ENCODE measurements around the gene EFL1.

EFL1 gene

DNA sequence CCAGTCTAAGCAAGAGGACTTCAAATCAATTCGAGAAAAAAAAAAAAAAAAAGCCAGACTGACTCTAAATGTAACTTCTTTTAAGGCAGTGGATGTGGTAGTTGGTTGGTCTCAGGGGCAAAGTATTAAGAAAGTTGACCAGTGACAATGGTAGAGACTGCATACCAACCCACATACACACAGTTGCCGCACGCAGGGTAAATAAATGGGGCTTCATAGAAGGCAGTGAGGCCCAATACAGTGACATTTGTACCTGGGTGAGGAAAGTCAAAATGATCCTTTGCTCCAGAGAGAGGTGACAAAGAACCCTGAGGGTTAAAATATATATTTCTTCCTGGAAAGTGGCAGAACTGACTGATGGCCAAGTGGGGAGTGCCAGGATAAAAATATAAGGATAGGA, 116.0 kb downstream of the EFL1 start:
- TF ChIP-seq CTCF (IDR thresholded peaks at IDR 0.05; ENCODE audit: low read depth, low read length, missing control alignments), result no peak
- no peak for DNase-seq (ENCODE audit: extremely low read depth, low read depth)
- H3K4me3 ChIP-seq (replicated peaks; ENCODE audit: low read depth, low read length), result no peak overlapping the region

- no peak for DNase-seq (ENCODE audit: extremely low read depth, low read depth)
- no peak overlapping the region for H3K4me3 ChIP-seq (replicated peaks; ENCODE audit: low read depth, low read length)
- no peak for TF ChIP-seq CTCF (IDR thresholded peaks at IDR 0.05; ENCODE audit: low read depth, low read length, missing control alignments)
Measured at GRCh38 chr15:82143390-82144385, 118.8 kb downstream of the EFL1 start.

DNA sequence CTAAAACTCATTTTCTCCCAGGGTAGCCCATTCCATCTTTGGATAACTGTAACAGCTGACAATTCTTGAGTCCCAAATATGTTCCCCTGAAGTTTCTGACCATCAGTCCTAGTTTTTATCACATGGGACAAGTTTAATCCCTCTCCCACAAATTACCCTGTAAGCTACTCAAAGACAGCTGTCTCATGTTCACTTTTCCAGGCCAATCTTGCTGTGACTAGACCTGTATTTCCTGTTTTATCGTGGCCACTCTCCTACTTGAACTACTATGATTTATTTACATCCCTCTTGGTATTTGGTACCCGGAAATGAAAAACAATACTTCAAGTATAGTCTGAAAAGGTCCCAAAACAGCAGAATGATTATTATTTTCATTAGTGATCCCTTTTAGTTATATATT, 121.6 kb downstream of the EFL1 start:
- H3K4me3 ChIP-seq (replicated peaks; ENCODE audit: low read depth, low read length), result no peak overlapping the region
- TF ChIP-seq CTCF (IDR thresholded peaks at IDR 0.05; ENCODE audit: low read depth, low read length, missing control alignments), result no peak
- DNase-seq (ENCODE audit: extremely low read depth, low read depth), result no peak

DNA sequence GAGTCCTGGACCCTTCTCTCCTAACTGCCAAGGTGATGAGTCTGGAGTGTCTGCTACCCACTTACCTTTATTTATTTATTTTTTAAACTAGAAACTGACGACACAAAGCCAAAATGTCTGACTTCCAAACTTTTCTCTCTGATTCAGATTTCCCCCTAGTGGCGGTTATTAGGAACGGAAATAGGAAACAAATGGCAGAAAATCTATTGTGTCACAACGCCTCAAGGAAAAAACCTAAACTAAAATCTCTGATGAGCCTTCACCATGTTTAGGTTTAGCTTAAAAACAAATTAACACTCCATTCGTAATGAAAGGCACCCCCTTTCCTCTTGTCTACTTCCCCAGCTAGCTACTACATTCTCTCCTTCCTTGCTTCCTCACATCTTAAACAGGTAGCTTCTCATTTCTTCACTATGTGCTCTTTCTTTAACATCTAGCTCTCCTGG, 122.7 kb downstream of the EFL1 start:
- no peak overlapping the region for H3K4me3 ChIP-seq (replicated peaks; ENCODE audit: low read depth, low read length)
- DNase-seq (ENCODE audit: extremely low read depth, low read depth), result no peak
- peak; percentile 70 for TF ChIP-seq CTCF (IDR thresholded peaks at IDR 0.05; ENCODE audit: low read depth, low read length, missing control alignments)

DNA sequence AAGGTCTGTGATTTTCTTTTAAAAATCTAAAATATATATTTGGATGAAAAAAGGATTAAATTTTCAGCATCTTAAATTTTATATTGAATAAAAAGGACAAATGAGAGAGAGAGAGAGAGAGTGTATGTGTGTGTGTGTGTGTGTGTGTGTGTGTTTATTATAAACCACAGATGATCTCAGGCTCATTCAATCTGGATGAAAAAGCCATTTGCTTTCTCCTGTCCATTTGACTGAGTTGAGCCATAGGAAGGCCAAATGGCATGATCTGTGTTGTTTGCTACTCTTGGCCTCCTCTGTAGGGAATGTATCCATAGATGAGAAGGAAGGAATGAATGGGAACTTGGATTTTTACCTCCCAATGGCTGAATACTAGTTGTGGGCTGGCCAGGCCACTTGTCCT, 124.2 kb downstream of the EFL1 start:
- no peak for TF ChIP-seq CTCF (IDR thresholded peaks at IDR 0.05; ENCODE audit: low read depth, low read length, missing control alignments)
- no peak overlapping the region for H3K4me3 ChIP-seq (replicated peaks; ENCODE audit: low read depth, low read length)
- DNase-seq (ENCODE audit: extremely low read depth, low read depth), result no peak

GRCh38 chr15:82137261-82137660, 125.3 kb downstream of the EFL1 start:
- TF ChIP-seq CTCF (IDR thresholded peaks at IDR 0.05; ENCODE audit: low read depth, low read length, missing control alignments), result no peak
- no peak for DNase-seq (ENCODE audit: extremely low read depth, low read depth)
- no peak overlapping the region for H3K4me3 ChIP-seq (replicated peaks; ENCODE audit: low read depth, low read length)
